Brain microvascular endothelial cell (primary cell): Measurements from ENCODE around the gene SLF2.

ENCODE experiments used
- DNase-seq: peaks from one replicate; pipeline ENCODE4 v3.0.0-alpha.2; 2020
- H3K27ac ChIP-seq: fragments of 250-450 bp; sonication (Bioruptor Pico); 2 replicates; pipeline ENCODE4 v1.5.1; 2020; ENCODE audit warnings: mild to moderate bottlenecking, moderate library complexity
- H3K27me3 ChIP-seq: fragments of 250-450 bp; sonication (Bioruptor Pico); replicated peaks from 2 replicates; pipeline ENCODE4 v1.5.1; 2020; ENCODE audit warnings: mild to moderate bottlenecking
- H3K36me3 ChIP-seq: fragments of 250-450 bp; sonication (Bioruptor Pico); replicated peaks from 2 replicates; pipeline ENCODE4 v1.5.1; 2020; ENCODE audit warnings: mild to moderate bottlenecking
- H3K4me3 ChIP-seq: 2 replicates; pipeline ENCODE4 v1.5.1; 2011; ENCODE audit warnings: low read depth, mild to moderate bottlenecking, control low read depth, low read length, moderate library complexity
- CTCF ChIP-seq: IDR thresholded peaks from 2 replicates; pipeline ENCODE4 v1.5.1; 2011; ENCODE audit warnings: low read depth, mild to moderate bottlenecking, moderate library complexity, low read length, control low read depth, inconsistent platforms; ENCODE audit errors: missing control alignments
- in situ Hi-C: cut with HindIII; loops from 2 replicates; pipeline ENCODE4 v1.10.0; 2017; ENCODE audit warnings: low sequenced_read_pairs, low pct_ligation_motif_present

The SLF2 gene

GRCh38 chr10:100998991-100999741 lies 86.4 kb downstream of the SLF2 start:
- Histone ChIP-seq H3K27me3 (no peaks in the 10 kb centered on the region), H3K36me3 (peaks cover 20% of the 10 kb centered on the region), H3K4me3 (peak overlapping the region; percentile 81), H3K27ac (peak overlapping the region; percentile 95)
- peak; percentile 39 for DNase-seq
- in situ Hi-C loops = no loop called here
- peak; percentile 64 for TF ChIP-seq CTCF

- no peak for DNase-seq
Observed at GRCh38 chr10:100999742-101000126, 87.0 kb downstream of the SLF2 start, which contains the start of gene LZTS2. Gene LZTS2 (plus strand): TSS chr10:100999808. CDS start chr10:101002539, 2,731 bp downstream.

GRCh38 chr10:101000127-101000914 lies 87.6 kb downstream of the SLF2 start:
- no peaks in the 10 kb centered on the region for H3K27me3 ChIP-seq
- DNase-seq = no peak
- peaks cover 19% of the 10 kb centered on the region for H3K36me3 ChIP-seq
- in situ Hi-C loops = no loop called here
- H3K4me3 ChIP-seq = peak overlapping the region; percentile 81
- H3K27ac ChIP-seq = peak overlapping the region; percentile 95
- no peak for TF ChIP-seq CTCF

More at GRCh38 chr10:100999742-101000126, 87.0 kb downstream of the SLF2 start, which contains the start of gene LZTS2:
- in situ Hi-C loops = no loop called here
- H3K27me3 ChIP-seq = no peaks in the 10 kb centered on the region
- peak within 1 kb of the TSS; percentile 95 for H3K27ac ChIP-seq
- TF ChIP-seq CTCF = no peak
- peaks cover 17% of the 10 kb centered on the region for H3K36me3 ChIP-seq
- peak within 1 kb of the TSS; percentile 81 for H3K4me3 ChIP-seq

GRCh38 chr10:101000915-101001658 lies 88.3 kb downstream of the SLF2 start:
- no peak for TF ChIP-seq CTCF
- in situ Hi-C loops = no loop called here
- Histone ChIP-seq H3K36me3 (peaks cover 24% of the 10 kb centered on the region), H3K4me3 (peak overlapping the region; percentile 81), H3K27ac (peak overlapping the region; percentile 95), H3K27me3 (no peaks in the 10 kb centered on the region)
- peak; percentile 90 for DNase-seq

GRCh38 chr10:101001659-101002035 lies 88.9 kb downstream of the SLF2 start:
- Histone ChIP-seq H3K27ac (peak overlapping the region; percentile 95), H3K4me3 (peak overlapping the region; percentile 81), H3K27me3 (no peaks in the 10 kb centered on the region), H3K36me3 (peaks cover 30% of the 10 kb centered on the region)
- no peak for DNase-seq
- in situ Hi-C loops = no loop called here
- TF ChIP-seq CTCF = no peak
